ENCODE results near the gene CARD10.

- TF ChIP-seq CTCF (IDR thresholded peaks at IDR 0.05) = no peak
- no peak for TF ChIP-seq POLR2A (IDR thresholded peaks at IDR 0.05)
- no peak for TF ChIP-seq POLR2AphosphoS5 (IDR thresholded peaks at IDR 0.05)
Measured at GRCh38 chr22:37460684-37461083, 58.5 kb downstream of the CARD10 start.
